Breast epithelium (tissue), 4 donors: ENCODE data around the gene DUSP3. TPM values are rescaled to one million over a fixed set of nuclear protein-coding genes. Genes with fewer than 3 reads are reported as not detected.

Source experiments
- DNase-seq, 2 donors: peaks; one replicate each; pipeline ENCODE4 v3.0.0-alpha.2; 2019; ENCODE audit warnings: low spot score in 2 of 2
- H3K27ac ChIP-seq, 2 donors: fragments of 200-600 bp; sonication (generic) in 1 of 2; one replicate each; pipeline ENCODE4 v1.5.1; 2016 to 2019; ENCODE audit warnings: mild to moderate bottlenecking in 1 of 2
- H3K27me3 ChIP-seq, 2 donors: fragments of 200-600 bp; sonication (generic) in 1 of 2; one replicate each; pipeline versions ENCODE4 v1.5.1 to v1.6.0; 2017 to 2019; ENCODE audit warnings: control low read depth in 1 of 2, mild to moderate bottlenecking in 1 of 2
- H3K36me3 ChIP-seq: fragments of 200-600 bp; one replicate; pipeline ENCODE4 v1.5.1; 2019
- H3K4me1 ChIP-seq, 2 donors: fragments of 200-600 bp; sonication (generic); one replicate each; pipeline ENCODE4 v1.5.1; 2016 to 2019; ENCODE audit warnings: control low read depth in 1 of 2
- H3K4me3 ChIP-seq, 3 donors: fragments of 200-600 bp; sonication (generic); 1 replicate in 2 of 3; 2 replicates in 1 of 3; pipeline ENCODE4 v1.5.1; 2016 to 2019; ENCODE audit warnings: mild to moderate bottlenecking in 3 of 3, moderate library complexity in 2 of 3
- H3K9me3 ChIP-seq, 2 donors: fragments of 200-600 bp; sonication (generic) in 1 of 2; one replicate each; pipeline ENCODE4 v1.5.1; 2016 to 2019; ENCODE audit warnings: control low read depth in 1 of 2
- POLR2A ChIP-seq: fragments of 450-650 bp; IDR thresholded peaks from one replicate; pipeline ENCODE4 v1.6.1; 2016; ENCODE audit warnings: antibody characterized with exemption, mild to moderate bottlenecking, moderate library complexity
- POLR2AphosphoS5 ChIP-seq, 3 donors: sonication (generic); formaldehyde crosslinking; IDR thresholded peaks; one replicate each; pipeline ENCODE4 v1.6.1; 2017; ENCODE audit warnings: antibody characterized with exemption in 3 of 3
- intact Hi-C: fragments of 100-400 bp; cut with DNase I; formaldehyde crosslinking; loops from one replicate; pipeline ENCODE4 v1.15.1; 2023; ENCODE audit warnings: low total_unique reads
- total RNA-seq, 3 donors: library from RNA; depleted of rRNA; stranded (reverse); fragments of >200 nt; gene quantifications; one replicate each; pipeline ENCODE4 v1.1.0, GENCODE V29; 2016
- TF ChIP-seq, protein P1 (sequence below), 3 donors: fragments of 450-650 bp; IDR thresholded peaks; one replicate each; pipeline ENCODE4 v1.5.1; 2016 to 2017; ENCODE audit warnings: antibody characterized with exemption in 3 of 3, mild to moderate bottlenecking in 3 of 3, moderate library complexity in 3 of 3

The DUSP3 gene
- total RNA-seq, 3 donors from 2014 or later: 51.5 to 74.9 (median 62.6) TPM

DNA sequence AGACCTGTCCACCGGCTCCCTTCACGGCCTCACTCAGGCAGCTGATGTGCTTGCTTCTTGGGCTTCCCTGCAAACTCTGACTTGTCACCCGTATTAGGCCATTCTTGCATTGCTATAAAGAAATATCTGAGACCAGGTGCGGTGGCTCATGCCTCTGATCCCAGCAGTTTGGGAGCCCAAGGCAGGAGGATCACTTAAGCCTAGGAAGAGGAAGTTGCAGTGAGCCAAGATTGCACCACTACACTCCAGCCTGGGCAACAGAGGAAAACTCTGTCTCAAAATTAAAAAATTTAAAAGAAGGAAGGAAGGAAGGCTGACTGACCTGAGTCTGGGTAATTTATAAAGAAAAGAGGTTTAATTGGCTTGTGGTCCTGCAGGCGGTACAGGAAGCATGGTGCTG is 37.1 kb downstream of the DUSP3 start:
- no peaks in the 10 kb centered on the region for H3K9me3 ChIP-seq
- H3K36me3 ChIP-seq: no peaks in the 10 kb centered on the region
- no peak overlapping the region for H3K4me3 ChIP-seq
- H3K27ac ChIP-seq: no peak overlapping the region
- DNase-seq: no peak
- TF ChIP-seq POLR2AphosphoS5 (IDR thresholded peaks at IDR 0.05) (no peak), POLR2A (no peak)
- TF ChIP-seq, protein P1, sequence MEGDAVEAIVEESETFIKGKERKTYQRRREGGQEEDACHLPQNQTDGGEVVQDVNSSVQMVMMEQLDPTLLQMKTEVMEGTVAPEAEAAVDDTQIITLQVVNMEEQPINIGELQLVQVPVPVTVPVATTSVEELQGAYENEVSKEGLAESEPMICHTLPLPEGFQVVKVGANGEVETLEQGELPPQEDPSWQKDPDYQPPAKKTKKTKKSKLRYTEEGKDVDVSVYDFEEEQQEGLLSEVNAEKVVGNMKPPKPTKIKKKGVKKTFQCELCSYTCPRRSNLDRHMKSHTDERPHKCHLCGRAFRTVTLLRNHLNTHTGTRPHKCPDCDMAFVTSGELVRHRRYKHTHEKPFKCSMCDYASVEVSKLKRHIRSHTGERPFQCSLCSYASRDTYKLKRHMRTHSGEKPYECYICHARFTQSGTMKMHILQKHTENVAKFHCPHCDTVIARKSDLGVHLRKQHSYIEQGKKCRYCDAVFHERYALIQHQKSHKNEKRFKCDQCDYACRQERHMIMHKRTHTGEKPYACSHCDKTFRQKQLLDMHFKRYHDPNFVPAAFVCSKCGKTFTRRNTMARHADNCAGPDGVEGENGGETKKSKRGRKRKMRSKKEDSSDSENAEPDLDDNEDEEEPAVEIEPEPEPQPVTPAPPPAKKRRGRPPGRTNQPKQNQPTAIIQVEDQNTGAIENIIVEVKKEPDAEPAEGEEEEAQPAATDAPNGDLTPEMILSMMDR (IDR thresholded peaks at IDR 0.05): no peak
- intact Hi-C loops: no loop called here
- no peaks in the 10 kb centered on the region for H3K4me1 ChIP-seq
- no peaks in the 10 kb centered on the region for H3K27me3 ChIP-seq

DNA sequence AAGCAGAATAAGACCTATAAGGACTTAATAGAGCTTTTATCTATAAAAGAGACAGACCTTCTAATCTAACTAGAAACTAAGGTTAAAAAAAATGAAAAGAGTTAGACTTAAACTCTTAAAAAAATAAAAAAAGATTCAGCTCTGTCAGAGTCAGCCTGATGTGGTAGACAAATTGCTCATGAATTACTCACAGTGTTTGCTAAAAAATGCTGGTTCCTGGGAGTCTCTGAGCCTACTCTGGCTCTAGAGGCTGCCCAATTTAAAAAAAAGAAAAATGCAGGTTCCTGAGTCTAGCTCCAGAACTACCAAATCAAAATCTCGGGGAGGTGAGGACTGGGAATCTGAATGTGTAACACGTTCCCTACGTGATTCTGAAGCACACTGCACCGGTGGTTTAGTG is 38.2 kb downstream of the DUSP3 start:
- intact Hi-C loops: no loop called here
- H3K9me3 ChIP-seq: no peaks in the 10 kb centered on the region
- TF ChIP-seq, protein P1 (IDR thresholded peaks at IDR 0.05): no peak
- TF ChIP-seq POLR2A: no peak
- TF ChIP-seq POLR2AphosphoS5 (IDR thresholded peaks at IDR 0.05): no peak

DNA sequence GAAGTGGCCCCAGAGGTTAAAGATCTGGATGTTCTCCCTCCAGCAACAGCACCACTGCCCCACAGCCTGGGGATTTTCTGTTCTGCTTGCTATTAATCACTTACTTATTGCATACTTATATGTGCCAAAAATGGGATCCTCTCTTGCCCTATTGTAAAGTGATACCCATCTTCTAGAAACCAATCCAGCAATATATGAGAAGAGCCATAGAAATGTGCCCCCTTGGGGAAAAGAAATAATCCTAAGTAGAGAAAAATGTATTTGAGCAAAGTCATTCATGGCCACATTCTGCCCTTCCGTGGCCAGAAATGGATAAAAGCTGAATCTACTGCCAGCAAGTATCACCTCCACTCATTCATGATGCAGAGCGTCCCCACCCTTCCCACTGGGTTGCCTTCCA is 41.1 kb downstream of the DUSP3 start:
- no peaks in the 10 kb centered on the region for H3K27me3 ChIP-seq
- TF ChIP-seq, protein P1 (IDR thresholded peaks at IDR 0.05): no peak
- TF ChIP-seq POLR2AphosphoS5 (IDR thresholded peaks at IDR 0.05) (no peak), POLR2A (no peak)
- H3K4me3 ChIP-seq: no peak overlapping the region
- no peak for DNase-seq
- H3K36me3 ChIP-seq: no peaks in the 10 kb centered on the region
- intact Hi-C loops: no loop called here
- H3K4me1 ChIP-seq: no peaks in the 10 kb centered on the region
- H3K27ac ChIP-seq: no peak overlapping the region
- no peaks in the 10 kb centered on the region for H3K9me3 ChIP-seq

More for the DNA sequence above, 38.2 kb downstream of the DUSP3 start:
- Histone ChIP-seq H3K27ac (no peak overlapping the region), H3K27me3 (no peaks in the 10 kb centered on the region), H3K36me3 (no peaks in the 10 kb centered on the region), H3K4me1 (no peaks in the 10 kb centered on the region), H3K4me3 (no peak overlapping the region)
- DNase-seq: no peak

DNA sequence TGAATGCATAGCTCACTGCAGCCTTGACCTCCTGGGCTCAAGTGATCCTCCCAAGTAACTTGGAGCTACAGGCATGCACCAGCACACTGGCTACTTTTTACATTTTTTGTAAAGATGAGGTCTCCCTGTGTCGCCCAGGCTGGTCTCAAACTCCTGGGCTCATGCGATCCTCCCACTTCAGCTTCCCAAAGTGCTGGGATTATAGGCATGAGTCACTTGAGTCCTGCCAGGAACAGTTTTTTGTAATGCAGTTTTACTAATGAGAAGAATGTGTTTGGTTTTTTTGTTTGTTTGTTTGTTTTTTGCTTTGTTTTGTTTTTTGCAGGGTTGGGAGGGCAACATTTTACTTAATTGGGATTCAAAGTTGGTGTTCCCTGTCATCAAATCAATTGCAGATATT is 42.4 kb downstream of the DUSP3 start:
- no peak overlapping the region for H3K27ac ChIP-seq
- no peak for DNase-seq
- intact Hi-C loops: no loop called here
- no peak for TF ChIP-seq POLR2AphosphoS5 (IDR thresholded peaks at IDR 0.05)
- TF ChIP-seq, protein P1 (IDR thresholded peaks at IDR 0.05): no peak
- TF ChIP-seq POLR2A: no peak
- H3K4me1 ChIP-seq: no peaks in the 10 kb centered on the region
- H3K36me3 ChIP-seq: no peaks in the 10 kb centered on the region
- H3K27me3 ChIP-seq: no peaks in the 10 kb centered on the region
- no peak overlapping the region for H3K4me3 ChIP-seq
- no peaks in the 10 kb centered on the region for H3K9me3 ChIP-seq

DNA sequence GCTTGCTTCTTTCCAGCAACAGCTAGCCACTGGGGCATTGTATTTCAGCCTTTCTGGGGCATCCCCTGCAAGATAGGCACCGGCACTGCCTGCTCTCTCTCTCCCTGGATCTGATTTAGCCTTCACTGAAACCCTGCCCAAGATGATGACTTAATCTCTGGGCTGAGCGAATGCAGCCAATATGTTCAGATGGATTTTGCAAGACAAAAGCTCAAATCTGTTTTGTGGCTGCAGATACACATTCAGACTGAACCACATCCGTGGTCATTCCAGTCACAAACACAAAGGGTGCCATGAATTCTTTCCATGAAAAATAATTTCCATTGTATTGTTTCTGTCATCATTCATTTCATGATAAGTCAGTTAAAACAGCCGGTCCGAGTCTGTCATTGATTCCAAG is 44.4 kb downstream of the DUSP3 start:
- no peaks in the 10 kb centered on the region for H3K27me3 ChIP-seq

More for the DNA sequence above, 44.4 kb downstream of the DUSP3 start:
- Histone ChIP-seq H3K36me3 (no peaks in the 10 kb centered on the region), H3K4me1 (no peaks in the 10 kb centered on the region), H3K27ac (no peak overlapping the region), H3K9me3 (no peaks in the 10 kb centered on the region), H3K4me3 (no peak overlapping the region)
- no peak for DNase-seq
- intact Hi-C loops: no loop called here
- TF ChIP-seq POLR2A: no peak
- TF ChIP-seq POLR2AphosphoS5 (IDR thresholded peaks at IDR 0.05): no peak
- TF ChIP-seq, protein P1 (IDR thresholded peaks at IDR 0.05): no peak
